ENCODE measurements around the gene BMPR1A. TPM values are rescaled to one million over a fixed set of nuclear protein-coding genes. Genes with fewer than 3 reads are reported as not detected.
A peak's percentile ranks its signal among the peaks of the same experiment; 100 is the strongest.

Gene BMPR1A
- total and polyA plus RNA-seq, 2 of the 4 experiments (the other 2 are of a cell fraction), result 15.9 to 93.7 TPM

DNA sequence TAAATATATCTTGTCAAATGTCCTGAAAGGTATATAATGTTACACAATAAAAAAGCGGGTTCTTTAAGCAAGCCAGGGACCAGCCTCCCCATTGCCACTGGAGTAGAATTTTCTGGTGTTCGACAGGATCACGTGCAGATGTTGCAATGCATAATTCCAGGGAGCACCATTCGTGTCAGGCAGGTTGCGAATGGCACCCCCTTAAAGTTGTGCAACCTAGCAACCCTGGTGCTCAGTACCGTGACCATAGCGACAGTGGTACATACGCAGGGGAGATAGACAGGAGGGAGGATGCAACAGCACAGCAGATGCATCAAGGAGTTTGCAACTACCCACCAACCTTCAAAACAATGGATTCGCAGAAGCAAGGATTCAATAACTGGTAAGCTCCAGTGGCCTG is 6.6 kb upstream of the BMPR1A start:
- Histone ChIP-seq H2AFZ (replicated peaks; ENCODE audit: low read length, poor library complexity) (no peak overlapping the region), H3K9me1 (ENCODE audit: insufficient read depth, low read length) (peaks cover 13% of the 10 kb centered on the region), H2AK5ac (ENCODE audit: low read depth, low read length) (no peak overlapping the region), H4K91ac (ENCODE audit: insufficient read depth, low read depth, low read length) (no peak overlapping the region), H3K27ac (ENCODE audit: insufficient read depth, low read length) (no peak overlapping the region), H3K4me3 (ENCODE audit: insufficient read depth, low read depth, low read length) (no peak overlapping the region), H3K56ac (ENCODE audit: extremely low read depth, insufficient read depth, low read length) (no peak overlapping the region), H2BK5ac (ENCODE audit: low read depth, low read length, poor library complexity, severe bottlenecking) (no peak overlapping the region), H3K4ac (ENCODE audit: low read depth, low read length) (no peak overlapping the region; the same call in 1 of the 2 replicates), H3K23ac (ENCODE audit: low read depth, low read length) (peak overlapping the region; percentile 52; the same call in 1 of the 2 replicates), H3K9ac (ENCODE audit: low read depth, low read length) (no peak overlapping the region), H2BK15ac (ENCODE audit: low read depth, low read length) (no peak overlapping the region), H4K20me1 (ENCODE audit: insufficient read depth, low read length) (no peaks in the 10 kb centered on the region), H3K4me2 (ENCODE audit: low read depth, low read length) (no peak overlapping the region), H3K27me3 (ENCODE audit: control insufficient read depth, insufficient read depth, low read length) (no peaks in the 10 kb centered on the region), H4K8ac (ENCODE audit: low read depth in 2 of 2, low read length in 2 of 2) (no peak overlapping the region), H4K5ac (ENCODE audit: low read depth, low read length) (no peak overlapping the region), H3K79me1 (ENCODE audit: low read depth in 1 of 2, low read length in 2 of 2) (peaks cover 15 to 37% of the 10 kb centered on the region in 2 experiments), H2BK20ac (ENCODE audit: low read depth, low read length) (no peak overlapping the region), H3K14ac (replicated peaks; ENCODE audit: low read depth, low read length) (no peak overlapping the region), H3K18ac (ENCODE audit: low read depth, low read length) (no peak overlapping the region), H3K4me1 (ENCODE audit: control insufficient read depth, insufficient read depth, low read length) (peaks cover 4% of the 10 kb centered on the region), H2BK120ac (ENCODE audit: low read depth, low read length) (no peak overlapping the region), H2AK9ac (replicated peaks; ENCODE audit: low read depth, low read length, poor library complexity) (no peak overlapping the region), H3K9me3 (ENCODE audit: control insufficient read depth, insufficient read depth, low read length) (no peaks in the 10 kb centered on the region), H3K36me3 (ENCODE audit: control insufficient read depth, insufficient read depth, low read length) (no peaks in the 10 kb centered on the region)
- no peak for ATAC-seq (ENCODE audit: low read depth)
- 95% methylated on average over 3 of the region's 9 CpGs; no CpG with 5 or more reads in 1 of the 2 experiments for WGBS, 2 experiments (ENCODE audit: extremely low coverage in 2 of 2, insufficient read length in 1 of 2)
- dilution Hi-C loops (cut with HindIII; ENCODE audit: low sequenced_read_pairs, unreplicated experiment) (no loop called here), in situ Hi-C loops (cut with MboI; ENCODE audit: low sequenced_read_pairs) (no loop called here), intact Hi-C loops (cut with micrococcal nuclease) (no loop called here)
- ChIA-PET CTCF (interaction anchor here (0.6 kb wide), 1 partner anchor 26 kb away, joined by 3 read pairs; no protein-coding TSS in a partner anchor), POLR2A (ENCODE audit: unreplicated experiment) (interaction anchor here (0.6 kb wide), 1 partner anchor 9 kb away, joined by 13 read pairs; no protein-coding TSS in a partner anchor)
- no peak for TF ChIP-seq ELK1 (IDR thresholded peaks at IDR 0.05; ENCODE audit: borderline replicate concordance, low read depth, low read length)
- no peak for TF ChIP-seq RAD21 (IDR thresholded peaks at IDR 0.05; ENCODE audit: low read length)
- TF ChIP-seq CEBPB (IDR thresholded peaks at IDR 0.05; ENCODE audit: low read depth, low read length), result peak; percentile 26; the same call in 1 of the 2 replicates
- BruUV-seq (replicated peaks), result no TSS peak
- DNase-seq, result no peak
